ENCODE results near the gene WBP1L. TPM values are rescaled to one million over a fixed set of nuclear protein-coding genes. Genes with fewer than 3 reads are reported as not detected.

The WBP1L gene
- total and polyA plus RNA-seq, 2 experiments from 2014 or later: 7.0 to 55.7 TPM

DNA sequence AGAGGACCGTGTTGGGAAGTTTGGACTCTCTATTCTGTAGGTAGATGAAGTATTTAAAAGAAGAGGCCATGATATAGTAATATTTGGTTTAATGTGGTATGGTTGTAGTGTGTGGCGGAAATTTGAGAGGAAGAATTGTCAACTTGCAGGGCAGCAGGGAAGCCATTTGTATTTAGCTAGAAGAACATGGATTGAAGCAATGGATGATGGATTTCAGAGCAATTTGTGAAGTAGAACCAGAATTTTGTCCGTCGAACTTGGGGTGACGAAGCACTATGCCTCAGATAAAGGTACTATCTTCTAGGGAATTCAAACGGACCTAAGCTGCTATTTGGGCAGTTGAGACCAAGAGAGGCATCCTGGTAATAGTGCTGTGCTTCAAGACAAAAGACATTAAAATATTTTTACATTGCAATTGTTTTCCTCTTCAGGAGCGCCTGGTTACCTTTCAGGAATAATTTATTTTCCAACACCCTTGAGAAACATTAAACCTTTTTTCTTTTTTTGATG, 615 bp upstream of the WBP1L start:
- ATAC-seq: peak; percentile 3; the same call in 2 of the 3 replicates
- Mint-ChIP-seq H3K4me3 (peak overlapping the region; percentile 95), H3K27ac (peak overlapping the region; percentile 25; the same call in 1 of the 2 replicates), H3K9me3 (no peaks in the 10 kb centered on the region), H3K4me1 (peaks cover 23% of the 10 kb centered on the region), H3K36me3 (ENCODE audit: low read depth) (no peaks in the 10 kb centered on the region), H3K27me3 (ENCODE audit: insufficient read depth, low read depth, poor library complexity) (peaks cover 12% of the 10 kb centered on the region)
- Histone ChIP-seq H2AFZ (no peak overlapping the region), H3K27ac (ENCODE audit: low read depth) (no peak overlapping the region), H3F3A (replicated peaks; ENCODE audit: low read depth) (no peaks in the 10 kb centered on the region; the same call in 1 of the 2 replicates), H3K4me3 (peak overlapping the region; percentile 40), H3K36me3 (ENCODE audit: insufficient read depth) (no peaks in the 10 kb centered on the region), H3K79me2 (replicated peaks; ENCODE audit: insufficient read depth) (peaks cover 20% of the 10 kb centered on the region), H3K4me1 (ENCODE audit: insufficient read depth) (peaks cover 5% of the 10 kb centered on the region; the same call in 1 of the 2 replicates), H3K4me2 (peak overlapping the region; percentile 67), H4K20me1 (replicated peaks; ENCODE audit: insufficient read depth) (0 out of 2 replicates have a peak, but pooled peaks cover 1% of the 10 kb centered on the region), H3K27me3 (ENCODE audit: insufficient read depth) (no peaks in the 10 kb centered on the region), H3K9me2 (ENCODE audit: insufficient read depth) (no peaks in the 10 kb centered on the region)
- TF ChIP-seq POLR2AphosphoS5 (IDR thresholded peaks at IDR 0.05; ENCODE audit: low read depth): no peak
- TF ChIP-seq EZH2phosphoT487 (IDR thresholded peaks at IDR 0.05; ENCODE audit: unreplicated experiment): no peak
- TF ChIP-seq ZNF331 (CRISPR knock-in tag; IDR thresholded peaks at IDR 0.05; ENCODE audit: low read depth): no peak
- TF ChIP-seq ZNF114 (CRISPR knock-in tag; IDR thresholded peaks at IDR 0.05): no peak
- TF ChIP-seq, protein P1, sequence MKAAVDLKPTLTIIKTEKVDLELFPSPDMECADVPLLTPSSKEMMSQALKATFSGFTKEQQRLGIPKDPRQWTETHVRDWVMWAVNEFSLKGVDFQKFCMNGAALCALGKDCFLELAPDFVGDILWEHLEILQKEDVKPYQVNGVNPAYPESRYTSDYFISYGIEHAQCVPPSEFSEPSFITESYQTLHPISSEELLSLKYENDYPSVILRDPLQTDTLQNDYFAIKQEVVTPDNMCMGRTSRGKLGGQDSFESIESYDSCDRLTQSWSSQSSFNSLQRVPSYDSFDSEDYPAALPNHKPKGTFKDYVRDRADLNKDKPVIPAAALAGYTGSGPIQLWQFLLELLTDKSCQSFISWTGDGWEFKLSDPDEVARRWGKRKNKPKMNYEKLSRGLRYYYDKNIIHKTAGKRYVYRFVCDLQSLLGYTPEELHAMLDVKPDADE (IDR thresholded peaks at IDR 0.05): no peak
- TF ChIP-seq JUNB (IDR thresholded peaks at IDR 0.05; ENCODE audit: unreplicated experiment): no peak
- TF ChIP-seq CREB1 (CRISPR knock-in tag; IDR thresholded peaks at IDR 0.05; ENCODE audit: low read depth): no peak
- TF ChIP-seq, protein P2, sequence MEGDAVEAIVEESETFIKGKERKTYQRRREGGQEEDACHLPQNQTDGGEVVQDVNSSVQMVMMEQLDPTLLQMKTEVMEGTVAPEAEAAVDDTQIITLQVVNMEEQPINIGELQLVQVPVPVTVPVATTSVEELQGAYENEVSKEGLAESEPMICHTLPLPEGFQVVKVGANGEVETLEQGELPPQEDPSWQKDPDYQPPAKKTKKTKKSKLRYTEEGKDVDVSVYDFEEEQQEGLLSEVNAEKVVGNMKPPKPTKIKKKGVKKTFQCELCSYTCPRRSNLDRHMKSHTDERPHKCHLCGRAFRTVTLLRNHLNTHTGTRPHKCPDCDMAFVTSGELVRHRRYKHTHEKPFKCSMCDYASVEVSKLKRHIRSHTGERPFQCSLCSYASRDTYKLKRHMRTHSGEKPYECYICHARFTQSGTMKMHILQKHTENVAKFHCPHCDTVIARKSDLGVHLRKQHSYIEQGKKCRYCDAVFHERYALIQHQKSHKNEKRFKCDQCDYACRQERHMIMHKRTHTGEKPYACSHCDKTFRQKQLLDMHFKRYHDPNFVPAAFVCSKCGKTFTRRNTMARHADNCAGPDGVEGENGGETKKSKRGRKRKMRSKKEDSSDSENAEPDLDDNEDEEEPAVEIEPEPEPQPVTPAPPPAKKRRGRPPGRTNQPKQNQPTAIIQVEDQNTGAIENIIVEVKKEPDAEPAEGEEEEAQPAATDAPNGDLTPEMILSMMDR (conservative IDR thresholded peaks at IDR 0.05; ENCODE audit: low read depth in 2 of 2): no peak
- TF ChIP-seq, protein P3, sequence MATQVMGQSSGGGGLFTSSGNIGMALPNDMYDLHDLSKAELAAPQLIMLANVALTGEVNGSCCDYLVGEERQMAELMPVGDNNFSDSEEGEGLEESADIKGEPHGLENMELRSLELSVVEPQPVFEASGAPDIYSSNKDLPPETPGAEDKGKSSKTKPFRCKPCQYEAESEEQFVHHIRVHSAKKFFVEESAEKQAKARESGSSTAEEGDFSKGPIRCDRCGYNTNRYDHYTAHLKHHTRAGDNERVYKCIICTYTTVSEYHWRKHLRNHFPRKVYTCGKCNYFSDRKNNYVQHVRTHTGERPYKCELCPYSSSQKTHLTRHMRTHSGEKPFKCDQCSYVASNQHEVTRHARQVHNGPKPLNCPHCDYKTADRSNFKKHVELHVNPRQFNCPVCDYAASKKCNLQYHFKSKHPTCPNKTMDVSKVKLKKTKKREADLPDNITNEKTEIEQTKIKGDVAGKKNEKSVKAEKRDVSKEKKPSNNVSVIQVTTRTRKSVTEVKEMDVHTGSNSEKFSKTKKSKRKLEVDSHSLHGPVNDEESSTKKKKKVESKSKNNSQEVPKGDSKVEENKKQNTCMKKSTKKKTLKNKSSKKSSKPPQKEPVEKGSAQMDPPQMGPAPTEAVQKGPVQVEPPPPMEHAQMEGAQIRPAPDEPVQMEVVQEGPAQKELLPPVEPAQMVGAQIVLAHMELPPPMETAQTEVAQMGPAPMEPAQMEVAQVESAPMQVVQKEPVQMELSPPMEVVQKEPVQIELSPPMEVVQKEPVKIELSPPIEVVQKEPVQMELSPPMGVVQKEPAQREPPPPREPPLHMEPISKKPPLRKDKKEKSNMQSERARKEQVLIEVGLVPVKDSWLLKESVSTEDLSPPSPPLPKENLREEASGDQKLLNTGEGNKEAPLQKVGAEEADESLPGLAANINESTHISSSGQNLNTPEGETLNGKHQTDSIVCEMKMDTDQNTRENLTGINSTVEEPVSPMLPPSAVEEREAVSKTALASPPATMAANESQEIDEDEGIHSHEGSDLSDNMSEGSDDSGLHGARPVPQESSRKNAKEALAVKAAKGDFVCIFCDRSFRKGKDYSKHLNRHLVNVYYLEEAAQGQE (IDR thresholded peaks at IDR 0.05; ENCODE audit: unreplicated experiment): no peak
- TF ChIP-seq EZH2 (IDR thresholded peaks at IDR 0.05; ENCODE audit: low read depth, unreplicated experiment): no peak
- no peak for TF ChIP-seq STAT1 (IDR thresholded peaks at IDR 0.05; ENCODE audit: unreplicated experiment)
- TF ChIP-seq, protein P4, sequence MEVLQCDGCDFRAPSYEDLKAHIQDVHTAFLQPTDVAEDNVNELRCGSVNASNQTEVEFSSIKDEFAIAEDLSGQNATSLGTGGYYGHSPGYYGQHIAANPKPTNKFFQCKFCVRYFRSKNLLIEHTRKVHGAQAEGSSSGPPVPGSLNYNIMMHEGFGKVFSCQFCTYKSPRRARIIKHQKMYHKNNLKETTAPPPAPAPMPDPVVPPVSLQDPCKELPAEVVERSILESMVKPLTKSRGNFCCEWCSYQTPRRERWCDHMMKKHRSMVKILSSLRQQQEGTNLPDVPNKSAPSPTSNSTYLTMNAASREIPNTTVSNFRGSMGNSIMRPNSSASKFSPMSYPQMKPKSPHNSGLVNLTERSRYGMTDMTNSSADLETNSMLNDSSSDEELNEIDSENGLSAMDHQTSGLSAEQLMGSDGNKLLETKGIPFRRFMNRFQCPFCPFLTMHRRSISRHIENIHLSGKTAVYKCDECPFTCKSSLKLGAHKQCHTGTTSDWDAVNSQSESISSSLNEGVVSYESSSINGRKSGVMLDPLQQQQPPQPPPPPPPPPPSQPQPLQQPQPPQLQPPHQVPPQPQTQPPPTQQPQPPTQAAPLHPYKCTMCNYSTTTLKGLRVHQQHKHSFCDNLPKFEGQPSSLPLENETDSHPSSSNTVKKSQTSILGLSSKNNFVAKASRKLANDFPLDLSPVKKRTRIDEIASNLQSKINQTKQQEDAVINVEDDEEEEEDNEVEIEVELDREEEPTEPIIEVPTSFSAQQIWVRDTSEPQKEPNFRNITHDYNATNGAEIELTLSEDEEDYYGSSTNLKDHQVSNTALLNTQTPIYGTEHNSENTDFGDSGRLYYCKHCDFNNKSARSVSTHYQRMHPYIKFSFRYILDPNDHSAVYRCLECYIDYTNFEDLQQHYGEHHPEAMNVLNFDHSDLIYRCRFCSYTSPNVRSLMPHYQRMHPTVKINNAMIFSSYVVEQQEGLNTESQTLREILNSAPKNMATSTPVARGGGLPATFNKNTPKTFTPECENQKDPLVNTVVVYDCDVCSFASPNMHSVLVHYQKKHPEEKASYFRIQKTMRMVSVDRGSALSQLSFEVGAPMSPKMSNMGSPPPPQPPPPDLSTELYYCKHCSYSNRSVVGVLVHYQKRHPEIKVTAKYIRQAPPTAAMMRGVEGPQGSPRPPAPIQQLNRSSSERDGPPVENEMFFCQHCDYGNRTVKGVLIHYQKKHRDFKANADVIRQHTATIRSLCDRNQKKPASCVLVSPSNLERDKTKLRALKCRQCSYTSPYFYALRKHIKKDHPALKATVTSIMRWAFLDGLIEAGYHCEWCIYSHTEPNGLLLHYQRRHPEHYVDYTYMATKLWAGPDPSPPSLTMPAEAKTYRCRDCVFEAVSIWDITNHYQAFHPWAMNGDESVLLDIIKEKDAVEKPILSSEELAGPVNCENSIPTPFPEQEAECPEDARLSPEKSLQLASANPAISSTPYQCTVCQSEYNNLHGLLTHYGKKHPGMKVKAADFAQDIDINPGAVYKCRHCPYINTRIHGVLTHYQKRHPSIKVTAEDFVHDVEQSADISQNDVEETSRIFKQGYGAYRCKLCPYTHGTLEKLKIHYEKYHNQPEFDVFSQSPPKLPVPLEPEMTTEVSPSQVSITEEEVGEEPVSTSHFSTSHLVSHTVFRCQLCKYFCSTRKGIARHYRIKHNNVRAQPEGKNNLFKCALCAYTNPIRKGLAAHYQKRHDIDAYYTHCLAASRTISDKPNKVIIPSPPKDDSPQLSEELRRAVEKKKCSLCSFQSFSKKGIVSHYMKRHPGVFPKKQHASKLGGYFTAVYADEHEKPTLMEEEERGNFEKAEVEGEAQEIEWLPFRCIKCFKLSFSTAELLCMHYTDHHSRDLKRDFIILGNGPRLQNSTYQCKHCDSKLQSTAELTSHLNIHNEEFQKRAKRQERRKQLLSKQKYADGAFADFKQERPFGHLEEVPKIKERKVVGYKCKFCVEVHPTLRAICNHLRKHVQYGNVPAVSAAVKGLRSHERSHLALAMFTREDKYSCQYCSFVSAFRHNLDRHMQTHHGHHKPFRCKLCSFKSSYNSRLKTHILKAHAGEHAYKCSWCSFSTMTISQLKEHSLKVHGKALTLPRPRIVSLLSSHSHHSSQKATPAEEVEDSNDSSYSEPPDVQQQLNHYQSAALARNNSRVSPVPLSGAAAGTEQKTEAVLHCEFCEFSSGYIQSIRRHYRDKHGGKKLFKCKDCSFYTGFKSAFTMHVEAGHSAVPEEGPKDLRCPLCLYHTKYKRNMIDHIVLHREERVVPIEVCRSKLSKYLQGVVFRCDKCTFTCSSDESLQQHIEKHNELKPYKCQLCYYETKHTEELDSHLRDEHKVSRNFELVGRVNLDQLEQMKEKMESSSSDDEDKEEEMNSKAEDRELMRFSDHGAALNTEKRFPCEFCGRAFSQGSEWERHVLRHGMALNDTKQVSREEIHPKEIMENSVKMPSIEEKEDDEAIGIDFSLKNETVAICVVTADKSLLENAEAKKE (CRISPR knock-in tag; IDR thresholded peaks at IDR 0.05): no peak
- no peak for TF ChIP-seq NANOG (IDR thresholded peaks at IDR 0.05; ENCODE audit: borderline replicate concordance)
- DNase-seq (ENCODE audit: low spot score): no peak
